Activated CD4-positive, alpha-beta T cell treated with anti-CD3 and anti-CD28 coated beads, Interleukin-2, amount 10 ng/mL, durations not matched to agents 7 days and 5 days (primary cell): ENCODE measurements around the gene NACC2. TPM values are rescaled to one million over a fixed set of nuclear protein-coding genes. Genes with fewer than 3 reads are reported as not detected.

Experiments
- CTCF ChIA-PET: fragments of 350-600 bp; sonication (Branson Sonifier 250); formaldehyde crosslinking; loops from one replicate; lab custom pipeline; 2021; ENCODE audit warnings: antibody characterized with exemption; lab: Charles Lee
- POLR2A ChIA-PET: fragments of 350-600 bp; sonication (Branson Sonifier 250); formaldehyde crosslinking; loops from one replicate; lab custom pipeline; 2021; ENCODE audit warnings: antibody characterized with exemption; lab: Charles Lee
- DNase-seq: peaks from one replicate; pipeline ENCODE4 v3.0.0-alpha.2; 2020
- H3K27ac Mint-ChIP-seq: one replicate; pipeline ENCODE4 v1.8.0; 2021; ENCODE audit warnings: mild to moderate bottlenecking, moderate library complexity, mixed read lengths
- H3K27me3 Mint-ChIP-seq: one replicate; pipeline ENCODE4 v1.8.0; 2021; ENCODE audit warnings: mixed read lengths
- H3K36me3 Mint-ChIP-seq: one replicate; pipeline ENCODE4 v1.8.0; 2021; ENCODE audit warnings: low read depth, mixed read lengths
- H3K4me1 Mint-ChIP-seq: one replicate; pipeline ENCODE4 v1.8.0; 2021; ENCODE audit warnings: mixed read lengths
- H3K4me3 Mint-ChIP-seq: one replicate; pipeline ENCODE4 v1.8.0; 2021; ENCODE audit warnings: mild to moderate bottlenecking, moderate library complexity, mixed read lengths
- H3K9me3 Mint-ChIP-seq: one replicate; pipeline ENCODE4 v1.8.0; 2021; ENCODE audit warnings: mixed read lengths
- total RNA-seq, 2 experiments: library from RNA; stranded (reverse); gene quantifications; one replicate each; pipeline ENCODE4 v1.2.3, GENCODE V29; 2021

The NACC2 gene
- total RNA-seq, 2 experiments from 2014 or later: 4.1 to 4.4 TPM

GRCh38 chr9:136093346-136093986, 1.6 kb downstream of the NACC2 start:
- Mint-ChIP-seq H3K9me3 (no peaks in the 10 kb centered on the region), H3K4me3 (peak overlapping the region; percentile 70), H3K36me3 (no peaks in the 10 kb centered on the region), H3K27me3 (peaks cover 4% of the 10 kb centered on the region), H3K27ac (no peak overlapping the region), H3K4me1 (peaks cover 12% of the 10 kb centered on the region)
- POLR2A ChIA-PET: no interaction called here
- DNase-seq: no peak
- CTCF ChIA-PET: interaction anchor here (1.8 kb wide), 1 partner anchor 29 kb away, joined by 5 read pairs; no protein-coding TSS in a partner anchor

GRCh38 chr9:136092741-136093140, 2.3 kb downstream of the NACC2 start:
- DNase-seq: no peak
- Mint-ChIP-seq H3K27me3 (peaks cover 2% of the 10 kb centered on the region), H3K4me3 (peak overlapping the region; percentile 9), H3K36me3 (no peaks in the 10 kb centered on the region), H3K4me1 (peaks cover 9% of the 10 kb centered on the region), H3K9me3 (no peaks in the 10 kb centered on the region), H3K27ac (no peak overlapping the region)
- ChIA-PET CTCF (no interaction called here), POLR2A (no interaction called here)

DNA sequence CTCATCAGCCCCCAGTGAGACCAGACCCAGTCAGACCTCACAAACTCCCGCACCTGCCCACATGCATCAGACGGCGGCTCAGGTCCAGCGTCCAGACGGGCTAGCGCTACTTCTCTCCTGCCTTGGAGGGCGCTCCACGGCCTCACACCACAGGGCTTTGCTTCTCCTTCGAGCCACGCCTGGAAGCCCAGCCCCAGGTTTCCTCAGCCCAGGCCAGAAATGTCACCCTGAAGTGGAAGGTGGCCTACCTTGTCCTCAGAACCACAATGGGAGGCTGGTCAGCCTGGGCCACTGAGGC, 2.8 kb downstream of the NACC2 start:
- POLR2A ChIA-PET: no interaction called here
- Mint-ChIP-seq H3K9me3 (no peaks in the 10 kb centered on the region), H3K27me3 (peaks cover 2% of the 10 kb centered on the region), H3K4me1 (peaks cover 9% of the 10 kb centered on the region), H3K27ac (no peak overlapping the region), H3K4me3 (no peak overlapping the region), H3K36me3 (no peaks in the 10 kb centered on the region)
- no peak for DNase-seq
- CTCF ChIA-PET: no interaction called here

DNA sequence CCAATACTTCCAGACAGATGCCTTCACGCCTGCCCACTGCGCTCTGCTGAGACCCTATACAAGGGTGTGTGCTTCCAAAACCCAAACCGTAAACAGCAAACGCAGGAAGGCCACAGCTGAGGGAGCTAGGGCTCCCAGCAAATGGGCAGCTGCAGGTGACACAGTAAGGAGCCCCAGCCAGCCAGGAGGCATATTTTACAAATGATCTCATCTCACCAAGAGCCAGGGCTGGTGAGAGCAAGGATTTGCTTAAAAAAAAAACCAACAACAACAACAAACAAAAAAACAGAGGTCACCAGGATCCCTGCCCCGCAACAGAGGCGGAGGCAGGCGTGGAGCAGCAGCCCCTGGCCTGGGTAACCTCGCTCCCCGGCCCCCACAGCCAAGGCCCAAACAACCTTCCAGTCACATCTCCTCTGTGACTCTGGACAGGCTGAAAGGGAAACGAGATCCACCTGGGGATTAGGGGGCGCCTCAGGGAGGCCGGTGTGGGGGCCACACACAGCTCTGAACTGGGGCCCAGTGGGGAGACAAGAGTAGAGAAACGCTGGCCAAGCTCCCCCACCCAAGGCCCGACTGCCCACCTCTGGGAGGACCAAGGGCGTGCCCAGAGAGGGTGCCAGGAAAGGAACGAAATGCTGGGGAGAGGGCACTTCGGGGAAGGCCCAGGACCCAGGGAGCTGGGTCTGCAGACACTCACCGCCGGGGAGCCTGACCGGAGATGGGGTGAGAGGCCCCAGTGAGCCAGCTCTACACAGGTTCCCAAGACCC, 3.3 kb downstream of the NACC2 start:
- ChIA-PET CTCF (no interaction called here), POLR2A (no interaction called here)
- no peak overlapping the region for H3K27ac Mint-ChIP-seq
- H3K9me3 Mint-ChIP-seq: no peaks in the 10 kb centered on the region
- DNase-seq: no peak
- peaks cover 9% of the 10 kb centered on the region for H3K4me1 Mint-ChIP-seq
- H3K4me3 Mint-ChIP-seq: no peak overlapping the region
- H3K36me3 Mint-ChIP-seq: no peaks in the 10 kb centered on the region
- no peaks in the 10 kb centered on the region for H3K27me3 Mint-ChIP-seq

DNA sequence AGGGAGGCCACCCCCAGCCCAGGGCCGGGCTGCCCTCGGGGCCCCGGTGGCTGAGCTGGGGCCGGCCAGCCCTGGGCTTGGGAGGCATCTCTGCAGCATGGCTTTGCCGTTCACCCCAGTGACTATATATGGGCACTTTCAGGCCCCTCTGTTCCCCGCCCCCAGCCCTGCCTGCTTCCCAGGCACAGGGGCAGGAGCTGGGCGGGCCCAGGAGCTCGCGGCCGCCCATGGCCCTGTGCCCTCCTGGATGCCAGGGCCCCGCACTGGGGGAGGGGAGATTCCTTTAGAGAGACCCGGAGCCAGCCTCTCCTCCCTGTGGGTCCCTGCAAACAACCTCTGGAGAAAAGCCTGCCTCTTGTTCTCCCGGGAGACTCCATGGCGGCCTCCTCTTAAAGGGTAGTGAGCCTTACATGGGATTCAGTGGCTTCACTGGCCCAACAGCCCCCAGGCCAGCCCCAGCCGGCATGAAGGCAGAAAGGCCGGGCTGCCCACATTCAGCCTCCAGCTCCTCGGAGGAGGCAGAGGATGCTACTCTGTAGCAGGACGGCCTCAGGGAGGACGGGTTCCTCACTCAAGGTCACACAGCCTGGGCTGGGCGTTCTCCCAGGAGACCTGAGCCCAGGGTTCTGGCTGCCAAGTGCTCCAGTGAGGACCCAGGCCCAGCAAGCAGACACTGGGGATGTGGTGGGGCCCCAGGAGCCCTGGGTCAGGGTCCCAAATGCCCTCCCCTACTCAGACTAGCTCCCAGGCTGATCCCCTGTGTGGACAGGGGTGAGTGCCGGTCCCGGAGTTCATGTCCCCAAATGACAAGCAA, 4.1 kb downstream of the NACC2 start:
- Mint-ChIP-seq H3K4me3 (no peak overlapping the region), H3K4me1 (peaks cover 7% of the 10 kb centered on the region), H3K9me3 (no peaks in the 10 kb centered on the region), H3K36me3 (no peaks in the 10 kb centered on the region), H3K27ac (no peak overlapping the region), H3K27me3 (no peaks in the 10 kb centered on the region)
- DNase-seq: no peak
- ChIA-PET CTCF (interaction anchor here (1.0 to 2.0 kb wide), 2 partner anchors 30 to 32 kb away, joined by 4 to 5 read pairs; no protein-coding TSS in a partner anchor), POLR2A (no interaction called here)

- DNase-seq: no peak
- Mint-ChIP-seq H3K27me3 (no peaks in the 10 kb centered on the region), H3K36me3 (no peaks in the 10 kb centered on the region), H3K4me3 (no peak overlapping the region), H3K27ac (no peak overlapping the region), H3K9me3 (no peaks in the 10 kb centered on the region), H3K4me1 (peaks cover 4% of the 10 kb centered on the region)
- CTCF ChIA-PET: interaction anchor here (0.7 to 2.0 kb wide), 4 partner anchors 31 to 409 kb away, joined by 3 to 5 read pairs (median 4); no protein-coding TSS in a partner anchor
- POLR2A ChIA-PET: interaction anchor here (0.7 kb wide), 1 partner anchor 34 kb away, joined by 7 read pairs; no protein-coding TSS in a partner anchor
Observed at GRCh38 chr9:136090056-136090735, 4.9 kb downstream of the NACC2 start.

DNA sequence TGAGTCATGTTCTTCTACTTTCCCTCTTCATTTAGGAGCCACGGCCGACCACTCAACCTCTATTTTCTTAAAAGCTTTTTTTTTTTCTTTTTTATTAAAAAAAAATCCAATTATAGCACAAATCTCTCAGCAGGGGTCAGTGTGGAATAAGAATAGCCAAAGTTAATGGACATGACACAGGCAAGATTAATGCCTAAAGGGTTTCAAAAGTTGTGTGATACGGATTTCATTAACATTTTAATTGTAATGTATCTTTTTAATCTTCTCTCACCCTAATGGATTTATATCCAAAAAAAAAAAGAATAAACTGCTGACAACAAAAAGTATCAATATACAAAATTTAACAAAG, 5.4 kb downstream of the NACC2 start:
- POLR2A ChIA-PET: interaction anchor here (0.7 kb wide), 1 partner anchor 34 kb away, joined by 7 read pairs; no protein-coding TSS in a partner anchor
- no peak overlapping the region for H3K27ac Mint-ChIP-seq
- H3K4me1 Mint-ChIP-seq: peaks cover 5% of the 10 kb centered on the region
- no peaks in the 10 kb centered on the region for H3K9me3 Mint-ChIP-seq
- CTCF ChIA-PET: interaction anchor here (0.7 to 2.0 kb wide), 3 partner anchors 33 to 410 kb away, joined by 3 to 5 read pairs (median 4); no protein-coding TSS in a partner anchor
- H3K4me3 Mint-ChIP-seq: no peak overlapping the region
- DNase-seq: no peak
- H3K36me3 Mint-ChIP-seq: no peaks in the 10 kb centered on the region
- no peaks in the 10 kb centered on the region for H3K27me3 Mint-ChIP-seq

GRCh38 chr9:136088939-136089696, 6.0 kb downstream of the NACC2 start:
- DNase-seq: no peak
- ChIA-PET POLR2A (no interaction called here), CTCF (interaction anchor here (0.8 to 2.0 kb wide), 2 partner anchors 34 to 35 kb away, joined by 4 to 5 read pairs; no protein-coding TSS in a partner anchor)
- H3K4me1 Mint-ChIP-seq: peaks cover 6% of the 10 kb centered on the region
- no peak overlapping the region for H3K4me3 Mint-ChIP-seq
- no peaks in the 10 kb centered on the region for H3K9me3 Mint-ChIP-seq
- H3K36me3 Mint-ChIP-seq: no peaks in the 10 kb centered on the region
- no peak overlapping the region for H3K27ac Mint-ChIP-seq
- H3K27me3 Mint-ChIP-seq: no peaks in the 10 kb centered on the region

DNA sequence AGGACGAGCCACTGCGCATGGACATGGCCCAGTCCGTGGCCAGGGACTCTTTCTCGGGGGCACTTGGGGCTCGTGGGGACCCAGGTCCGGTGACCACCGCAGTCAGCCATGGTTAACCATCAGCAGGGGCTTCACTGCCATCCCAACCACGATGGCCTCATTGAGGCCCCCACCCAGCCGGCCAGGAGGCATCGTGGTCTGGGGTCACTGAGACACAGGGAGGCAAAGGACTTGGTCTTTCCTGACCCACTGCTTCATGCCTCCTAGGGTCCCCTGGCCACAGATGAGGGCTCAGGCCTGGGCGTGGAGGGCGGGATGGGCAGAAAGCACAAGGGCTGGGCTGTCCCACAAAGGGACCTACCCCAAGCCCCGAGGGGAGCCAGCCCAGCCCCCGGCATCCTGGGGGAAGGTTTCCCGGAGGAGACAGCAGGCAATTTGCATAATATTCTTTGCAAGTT, 6.6 kb downstream of the NACC2 start:
- ChIA-PET POLR2A (no interaction called here), CTCF (interaction anchor here (1.4 kb wide), 1 partner anchor 34 kb away, joined by 4 read pairs; no protein-coding TSS in a partner anchor)
- Mint-ChIP-seq H3K4me3 (no peak overlapping the region), H3K9me3 (no peaks in the 10 kb centered on the region), H3K4me1 (peaks cover 6% of the 10 kb centered on the region), H3K36me3 (no peaks in the 10 kb centered on the region), H3K27ac (no peak overlapping the region), H3K27me3 (no peaks in the 10 kb centered on the region)
- DNase-seq: no peak

DNA sequence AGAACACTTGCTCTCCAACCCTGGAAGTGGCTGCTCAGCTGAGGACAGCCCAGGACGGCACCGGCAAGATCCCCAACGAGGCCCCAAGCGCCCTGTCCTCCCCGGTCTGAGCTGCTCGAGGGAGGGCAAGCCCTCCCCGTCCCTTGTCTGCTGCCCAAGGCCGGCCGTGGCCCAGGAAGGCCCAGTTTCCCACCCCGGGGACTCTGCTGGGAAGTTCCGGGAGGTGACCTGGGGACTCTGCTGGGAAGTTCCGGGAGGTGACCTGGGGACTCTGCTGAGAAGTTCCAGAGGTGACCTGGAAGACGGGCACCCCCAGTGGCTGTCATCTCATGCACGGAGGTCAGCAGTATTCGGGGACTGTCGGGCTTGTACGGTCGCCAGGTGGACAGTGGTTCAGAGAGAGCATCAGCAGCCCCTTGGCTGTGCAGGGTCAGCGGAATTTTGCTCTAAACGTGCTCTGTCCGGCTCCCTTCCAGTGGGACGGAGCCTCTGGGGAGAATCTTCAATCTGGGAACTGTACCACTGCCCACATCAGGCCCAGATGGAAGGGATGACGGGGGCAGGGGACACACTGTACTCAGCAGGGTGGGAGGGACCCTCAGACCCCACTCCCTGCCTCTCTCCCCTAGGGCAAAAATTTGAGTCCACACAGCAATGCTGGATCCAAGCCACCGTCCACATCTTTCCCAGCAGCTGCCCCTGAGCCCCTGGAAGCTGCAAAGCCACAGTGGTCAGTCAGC, 7.2 kb downstream of the NACC2 start:
- CTCF ChIA-PET: interaction anchor here (1.4 kb wide), 1 partner anchor 35 kb away, joined by 4 read pairs; no protein-coding TSS in a partner anchor
- POLR2A ChIA-PET: no interaction called here
- no peak for DNase-seq

More for the DNA sequence above, 7.2 kb downstream of the NACC2 start:
- Mint-ChIP-seq H3K27me3 (no peaks in the 10 kb centered on the region), H3K4me3 (no peak overlapping the region), H3K36me3 (no peaks in the 10 kb centered on the region), H3K9me3 (no peaks in the 10 kb centered on the region), H3K4me1 (peaks cover 6% of the 10 kb centered on the region), H3K27ac (no peak overlapping the region)
